Measurements from ENCODE around the gene MDH1B. TPM values are rescaled to one million over a fixed set of nuclear protein-coding genes. Genes with fewer than 3 reads are reported as not detected.

MDH1B gene
- total and polyA plus RNA-seq, 12 donors = 0.88 to 6.9 (median 2.5) TPM

GRCh38 chr2:206766057-206766930 is 1.2 kb upstream of the MDH1B start:
- peaks cover 0 to 13% of the 10 kb centered on the region in 2 donors for H3K36me3 ChIP-seq (replicated peaks in 1 of 2)
- TF ChIP-seq CTCF (IDR thresholded peaks at IDR 0.05) = no peak
- no peak for TF ChIP-seq POLR2A (IDR thresholded peaks at IDR 0.05)
- peak overlapping the region; percentile 6 to 92 (median 58) for H3K4me3 ChIP-seq
- H3K4me1 ChIP-seq (replicated peaks in 1 of 2) = peaks cover 0 to 19% of the 10 kb centered on the region in 2 donors
- H3K27ac ChIP-seq = peak overlapping the region; percentile 59 to 96 (median 89)
- intact Hi-C loops (cut with DNase I) = no loop called here
- DNase-seq = no peak
- H3K27me3 ChIP-seq = no peaks in the 10 kb centered on the region
- no peaks in the 10 kb centered on the region for H3K9me3 ChIP-seq (replicated peaks in 1 of 3)
- WGBS, 4 donors = 40 to 44% (median 42%) methylated on average over 12 of the region's 12 CpGs

GRCh38 chr2:206764673-206765241 is 371 bp downstream of the MDH1B start:
- no peaks in the 10 kb centered on the region for H3K27me3 ChIP-seq
- WGBS, 4 donors = 6 to 9% (median 7%) methylated on average over 14 to 18 of the region's 18 CpGs
- intact Hi-C loops (cut with DNase I) = no loop called here
- peaks cover 0 to 4% of the 10 kb centered on the region in 2 donors for H3K36me3 ChIP-seq (replicated peaks in 1 of 2)
- TF ChIP-seq POLR2A (IDR thresholded peaks at IDR 0.05) (no peak), CTCF (IDR thresholded peaks at IDR 0.05) (no peak)
- peak overlapping the region; percentile 59 to 96 (median 89) for H3K27ac ChIP-seq
- H3K4me3 ChIP-seq = peak overlapping the region; percentile 6 to 92 (median 50)
- peaks cover 0 to 19% of the 10 kb centered on the region in 2 donors for H3K4me1 ChIP-seq (replicated peaks in 1 of 2)
- no peaks in the 10 kb centered on the region for H3K9me3 ChIP-seq (replicated peaks in 1 of 3)
- no peak for DNase-seq

GRCh38 chr2:206756816-206757215 is 8.3 kb downstream of the MDH1B start:
- intact Hi-C loops (cut with DNase I) = no loop called here
- H3K36me3 ChIP-seq (replicated peaks in 1 of 2) = no peaks in the 10 kb centered on the region
- TF ChIP-seq CTCF (IDR thresholded peaks at IDR 0.05) (no peak), POLR2A (IDR thresholded peaks at IDR 0.05) (no peak)
- H3K4me3 ChIP-seq = no peak overlapping the region
- H3K27ac ChIP-seq = no peak overlapping the region
- 42 to 58% (median 51%) methylated on average over 1 of the region's 1 CpG for WGBS, 4 donors
- no peaks in the 10 kb centered on the region for H3K4me1 ChIP-seq (replicated peaks in 1 of 2)
- DNase-seq = no peak
- H3K27me3 ChIP-seq = no peaks in the 10 kb centered on the region
- no peaks in the 10 kb centered on the region for H3K9me3 ChIP-seq (replicated peaks in 1 of 3)

GRCh38 chr2:206740800-206741199 is 24.3 kb downstream of the MDH1B start:
- 39 to 62% (median 58%) methylated on average over 2 of the region's 2 CpGs for WGBS, 4 donors

More at GRCh38 chr2:206740800-206741199, 24.3 kb downstream of the MDH1B start:
- H3K36me3 ChIP-seq (replicated peaks in 1 of 2) = no peaks in the 10 kb centered on the region
- H3K27me3 ChIP-seq = no peaks in the 10 kb centered on the region
- no peaks in the 10 kb centered on the region for H3K4me1 ChIP-seq (replicated peaks in 1 of 2)
- no peak overlapping the region for H3K4me3 ChIP-seq
- H3K9me3 ChIP-seq (replicated peaks in 1 of 3) = no peaks in the 10 kb centered on the region
- intact Hi-C loops (cut with DNase I) = no loop called here
- DNase-seq = no peak
- TF ChIP-seq POLR2A (IDR thresholded peaks at IDR 0.05) = no peak
- no peak for TF ChIP-seq CTCF (IDR thresholded peaks at IDR 0.05)
- H3K27ac ChIP-seq = no peak overlapping the region

Data from adrenal gland (tissue), 12 donors.